Fibroblast of skin of right quadriceps (primary cell): ENCODE measurements around the gene BPIFB3.

Experiments
- DNase-seq: peaks from one replicate; pipeline ENCODE4 v3.0.0-alpha.2; 2013

Gene BPIFB3

DNA sequence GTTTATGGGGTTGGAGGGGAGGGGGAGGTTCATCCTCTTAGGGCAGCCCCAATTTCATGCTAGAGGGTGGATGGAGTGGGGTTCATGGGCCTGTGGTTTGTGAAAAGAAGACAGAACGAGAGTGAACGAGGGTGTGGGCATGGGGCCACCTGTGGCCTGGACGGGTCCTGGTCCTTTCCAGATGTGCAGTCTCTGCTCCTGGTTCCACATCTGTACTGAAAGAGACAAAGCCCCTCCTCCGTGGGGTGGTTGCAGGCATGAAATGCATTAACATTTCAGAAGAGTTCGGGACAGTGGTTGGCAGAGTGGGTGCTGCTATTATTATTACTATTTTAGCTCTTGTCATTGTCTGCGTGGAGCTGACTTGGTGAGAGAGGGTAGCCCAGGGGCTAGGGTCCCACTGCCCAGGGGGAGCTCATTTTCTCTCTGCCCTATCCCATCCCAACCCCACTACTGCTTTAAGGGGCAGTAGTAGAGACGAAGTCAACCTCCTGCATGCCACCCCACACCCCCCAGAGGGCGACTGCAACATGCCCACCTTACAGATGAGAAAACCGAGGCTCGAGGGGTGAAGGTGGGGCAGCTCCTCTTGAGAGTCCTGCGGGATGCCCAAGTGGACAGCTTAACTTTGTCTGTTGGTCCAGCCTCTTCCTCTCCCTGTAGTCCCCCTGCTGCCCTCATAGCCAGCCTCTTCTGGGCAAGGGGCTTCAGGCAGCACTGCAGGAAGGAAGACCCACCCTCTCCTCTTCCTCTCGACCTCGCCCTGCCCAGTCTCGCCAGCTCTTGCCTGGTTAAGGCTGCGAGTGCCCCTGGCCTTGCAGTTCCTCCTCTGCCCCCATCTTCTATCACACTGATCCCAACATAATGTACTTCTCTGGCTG is 37.8 kb upstream of the BPIFB3 start:
- no peak for DNase-seq

DNA sequence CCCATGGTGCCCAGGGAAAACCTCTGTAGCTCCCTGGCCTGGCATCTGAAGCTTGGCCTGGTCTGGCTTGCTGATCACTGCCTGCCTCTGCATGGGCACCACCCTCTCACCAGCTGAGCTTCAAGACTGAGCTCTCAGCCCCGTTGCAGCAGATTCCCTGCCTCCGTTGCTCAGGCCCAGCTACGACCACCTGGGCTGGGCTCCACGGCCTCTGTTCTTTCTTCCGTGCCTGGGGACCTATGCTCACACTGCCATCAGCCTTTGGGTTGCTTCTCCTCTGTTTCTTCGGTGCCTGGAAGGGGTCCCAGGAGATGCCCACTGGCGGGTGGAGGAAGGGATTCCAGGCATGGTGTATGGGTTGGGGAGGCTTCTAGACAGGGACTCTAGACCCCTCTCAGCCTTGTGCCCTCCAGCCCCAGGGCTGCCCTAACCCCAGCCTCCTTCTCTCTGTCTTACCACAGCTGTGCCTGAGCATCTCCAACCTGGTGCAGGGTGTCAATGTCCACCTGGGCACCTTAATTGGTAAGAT is 37.1 kb upstream of the BPIFB3 start:
- no peak for DNase-seq

- DNase-seq = no peak
These were observed 36.2 kb upstream of the BPIFB3 start for GRCh38 chr20:33017542-33017941.

DNA sequence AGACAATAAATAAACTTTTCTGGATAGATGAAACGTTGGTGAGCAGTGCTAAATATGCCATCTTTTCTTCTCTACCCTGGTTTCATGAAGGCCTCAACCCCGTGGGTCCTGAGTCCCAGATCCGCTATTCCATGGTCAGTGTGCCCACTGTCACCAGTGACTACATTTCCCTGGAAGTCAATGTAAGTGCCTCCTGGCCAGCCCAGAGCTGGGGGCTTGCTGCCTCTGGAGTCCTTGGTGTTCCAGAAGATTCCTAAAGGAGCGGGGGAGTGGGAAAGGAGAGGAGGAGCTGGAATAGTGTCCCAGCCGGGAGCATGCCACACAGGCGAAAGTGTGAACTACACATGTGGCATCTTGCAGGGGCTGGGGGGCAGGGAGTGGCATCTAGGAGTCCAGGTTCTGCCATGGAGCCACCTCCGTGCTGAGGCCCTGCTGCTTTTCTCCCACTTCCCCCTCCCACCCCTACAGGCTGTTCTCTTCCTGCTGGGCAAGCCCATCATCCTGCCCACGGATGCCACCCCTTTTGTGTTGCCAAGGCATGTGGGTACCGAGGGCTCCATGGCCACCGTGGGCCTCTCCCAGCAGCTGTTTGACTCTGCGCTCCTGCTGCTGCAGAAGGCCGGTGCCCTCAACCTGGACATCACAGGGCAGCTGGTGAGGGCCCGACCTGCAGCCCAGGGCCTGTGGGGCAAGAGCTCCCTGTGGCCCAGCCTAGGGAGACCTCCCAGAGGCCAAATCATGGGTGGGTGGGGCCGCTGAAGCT is 35.4 kb upstream of the BPIFB3 start:
- no peak for DNase-seq

DNA sequence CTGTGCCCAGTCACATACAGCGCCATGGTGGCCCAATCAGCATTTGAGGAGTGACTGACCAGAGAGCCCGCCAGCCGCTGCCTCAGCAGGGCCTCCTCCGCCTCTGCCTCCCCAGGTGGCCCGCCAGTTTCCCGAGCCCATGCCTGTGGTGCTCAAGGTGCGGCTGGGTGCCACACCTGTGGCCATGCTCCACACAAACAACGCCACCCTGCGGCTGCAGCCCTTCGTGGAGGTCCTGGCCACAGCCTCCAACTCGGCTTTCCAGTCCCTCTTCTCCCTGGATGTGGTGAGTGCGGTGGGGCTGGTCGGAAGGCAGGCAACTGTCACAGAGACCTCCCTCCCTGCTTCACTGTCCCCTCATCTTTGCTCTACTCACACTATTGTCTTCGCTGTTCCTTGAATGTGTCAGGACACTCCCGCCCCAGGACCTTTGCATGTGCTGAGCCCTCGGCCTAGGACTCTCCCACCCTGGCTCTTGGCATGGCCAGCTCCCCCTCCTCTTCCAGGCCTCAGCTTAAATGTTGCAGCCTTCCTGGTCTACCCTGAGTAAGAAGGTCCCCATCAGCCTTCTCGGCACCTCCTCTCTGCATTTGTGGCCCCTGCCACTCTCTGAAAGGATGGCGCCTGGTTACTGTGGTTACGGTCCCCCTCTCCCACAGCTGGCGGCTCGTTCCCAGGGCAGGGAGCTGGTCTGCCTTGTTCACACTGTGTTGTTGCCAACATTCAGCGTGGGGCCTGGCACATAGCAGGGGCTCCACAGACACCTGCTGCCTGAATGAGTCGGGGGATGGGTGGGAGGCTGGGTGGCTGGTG is 34.0 kb upstream of the BPIFB3 start:
- DNase-seq = no peak

GRCh38 chr20:33020278-33021161 is 33.2 kb upstream of the BPIFB3 start:
- DNase-seq = no peak

DNA sequence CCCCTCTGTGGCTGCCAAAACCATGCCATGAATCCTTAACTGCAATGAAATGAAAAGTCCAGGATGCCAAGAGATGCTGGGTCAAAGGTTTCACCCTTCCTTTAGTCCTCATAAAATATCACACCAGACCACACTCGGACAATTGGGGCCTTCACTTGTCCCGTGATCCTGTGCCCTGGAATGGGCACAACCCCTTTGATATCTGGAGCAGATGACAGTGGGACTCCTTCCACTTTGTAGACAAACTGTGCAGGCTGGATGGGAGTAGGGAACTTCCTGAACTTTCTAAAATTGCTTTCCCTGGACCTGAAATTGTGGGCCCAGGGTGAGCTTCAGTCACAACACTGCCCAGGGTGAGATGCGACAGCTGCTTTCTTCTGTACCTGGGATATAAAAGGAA is 31.8 kb upstream of the BPIFB3 start:
- no peak for DNase-seq

- no peak for DNase-seq
These were observed 31.4 kb upstream of the BPIFB3 start for GRCh38 chr20:33022289-33022688.

GRCh38 chr20:33022694-33023438 is 30.8 kb upstream of the BPIFB3 start:
- DNase-seq = no peak

GRCh38 chr20:33023439-33024242 is 30.1 kb upstream of the BPIFB3 start:
- DNase-seq = no peak

- no peak for DNase-seq
These were observed 29.5 kb upstream of the BPIFB3 start for GRCh38 chr20:33024243-33024560.

DNA sequence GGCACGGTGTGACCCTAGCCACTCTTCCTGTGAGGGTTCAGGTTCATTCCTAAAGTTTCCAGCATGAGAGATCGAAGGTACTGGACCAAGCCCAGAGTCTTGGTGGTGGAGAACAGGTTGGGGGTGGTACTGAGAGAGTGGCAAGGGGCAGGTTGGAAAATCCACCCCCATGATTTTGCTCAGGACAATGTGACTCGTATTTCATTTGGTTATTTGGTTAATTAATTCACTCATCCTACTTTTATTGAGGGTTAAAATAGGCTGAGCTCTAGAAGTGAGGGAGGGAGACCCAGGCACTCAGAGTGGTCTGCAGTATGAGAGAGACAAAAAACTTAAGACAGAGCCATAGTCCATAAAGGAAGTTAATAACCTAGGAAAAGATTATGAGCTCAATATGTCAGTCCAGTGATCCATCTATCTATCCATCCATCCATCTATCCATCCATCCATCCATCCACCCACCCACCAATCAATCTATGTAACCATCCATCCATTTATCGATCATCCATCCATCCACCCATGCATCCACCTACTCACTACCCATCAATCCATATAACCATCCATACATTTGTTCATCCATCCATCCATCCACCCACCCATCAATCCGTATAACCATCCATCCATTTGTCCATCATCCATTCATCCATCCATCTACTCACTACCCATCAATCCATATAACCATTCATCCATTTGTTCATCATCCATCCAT is 28.9 kb upstream of the BPIFB3 start:
- no peak for DNase-seq

GRCh38 chr20:33025318-33025876 is 28.3 kb upstream of the BPIFB3 start:
- DNase-seq = no peak

GRCh38 chr20:33026072-33026778 is 27.5 kb upstream of the BPIFB3 start:
- no peak for DNase-seq

DNA sequence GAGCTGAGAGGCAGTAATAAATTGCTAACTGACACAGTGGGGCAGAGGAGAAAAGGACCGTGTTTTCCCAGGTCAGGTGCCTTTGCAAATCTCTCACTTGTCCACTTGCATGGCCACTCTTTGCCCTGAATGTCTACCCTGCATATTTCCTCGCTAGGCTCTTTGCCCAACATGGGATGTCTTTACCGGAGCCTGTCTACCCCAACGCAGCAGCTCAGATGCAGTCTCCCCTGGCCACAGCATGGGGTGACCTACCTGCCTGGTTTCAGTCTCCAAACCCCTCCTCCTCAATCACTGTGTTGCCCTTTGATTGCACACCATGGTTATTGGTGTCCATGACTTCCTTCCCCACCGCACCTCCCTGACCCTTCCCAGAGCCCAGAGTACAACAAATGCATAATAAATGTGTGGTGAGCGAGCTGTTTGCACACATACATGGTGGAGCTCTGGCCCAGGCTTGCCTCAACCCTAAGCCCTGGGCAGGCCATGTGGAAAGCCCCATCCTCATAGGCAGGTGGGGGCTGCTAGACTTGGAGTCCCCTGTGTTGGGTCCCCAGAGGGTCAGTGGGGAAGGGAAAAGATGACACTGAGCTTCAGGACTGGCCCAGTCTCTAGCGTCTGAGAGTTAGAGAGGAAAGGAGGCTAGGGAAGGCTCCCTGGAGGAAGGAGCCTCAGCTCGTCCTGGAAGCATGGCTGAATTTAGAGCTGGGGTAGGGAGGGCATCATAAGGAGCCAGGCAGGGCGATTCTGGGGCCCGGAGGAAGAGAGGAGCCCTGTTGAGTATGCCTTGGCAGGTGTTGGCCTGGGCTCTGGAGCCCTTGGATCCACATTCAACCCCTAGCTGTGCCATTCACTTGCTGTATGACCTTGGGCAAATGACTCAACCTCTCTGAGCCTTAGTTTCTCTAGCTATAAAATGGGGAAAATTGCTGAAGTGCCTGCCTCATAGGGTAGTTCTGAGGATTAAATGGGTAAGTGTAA is 26.6 kb upstream of the BPIFB3 start:
- no peak for DNase-seq

GRCh38 chr20:33027769-33028751 is 25.6 kb upstream of the BPIFB3 start:
- DNase-seq = no peak
